ENCODE results near the gene BCL11A. TPM values are rescaled to one million over a fixed set of nuclear protein-coding genes. Genes with fewer than 3 reads are reported as not detected.
A peak's percentile ranks its signal among the peaks of the same experiment; 100 is the strongest.

Gene BCL11A
- total and polyA plus RNA-seq, 2 experiments from 2014 or later, result 57.5 to 77.6 TPM

DNA sequence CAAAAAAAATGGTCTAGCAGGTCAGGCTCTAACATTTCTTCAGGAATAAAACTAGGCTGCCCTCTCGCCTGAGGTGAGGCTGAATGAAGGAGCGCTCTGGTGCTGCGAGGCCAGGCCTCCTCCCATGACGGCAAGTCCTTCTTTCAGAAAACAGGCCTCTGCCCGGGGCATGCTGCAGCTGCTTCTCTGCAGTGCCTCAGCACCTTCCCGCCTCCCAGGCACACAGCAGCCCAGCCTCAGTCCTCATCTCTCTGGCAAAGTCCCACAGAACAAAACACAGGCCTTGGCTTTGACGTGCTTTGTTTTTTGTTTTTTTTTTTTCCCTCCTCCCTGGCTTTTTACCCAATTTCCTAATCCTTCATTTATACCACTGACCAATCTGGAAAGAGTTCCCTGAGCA, 74.8 kb downstream of the BCL11A start:
- Histone ChIP-seq H3F3A (replicated peaks; ENCODE audit: low read depth) (no peaks in the 10 kb centered on the region), H3K27ac (ENCODE audit: low read depth) (no peak overlapping the region), H4K20me1 (replicated peaks; ENCODE audit: insufficient read depth) (peaks cover 70% of the 10 kb centered on the region), H3K36me3 (ENCODE audit: insufficient read depth) (no peaks in the 10 kb centered on the region), H3K4me1 (ENCODE audit: insufficient read depth) (peaks cover 80% of the 10 kb centered on the region), H2AFZ (no peak overlapping the region), H3K27me3 (ENCODE audit: insufficient read depth) (peaks cover 47% of the 10 kb centered on the region), H3K9me2 (ENCODE audit: insufficient read depth) (no peaks in the 10 kb centered on the region), H3K4me3 (no peak overlapping the region), H3K79me2 (replicated peaks; ENCODE audit: insufficient read depth) (peaks cover 90% of the 10 kb centered on the region), H3K4me2 (no peak overlapping the region)
- no peaks in the 10 kb centered on the region for H3K9me3 Mint-ChIP-seq
- H3K4me1 Mint-ChIP-seq, result peaks cover 81% of the 10 kb centered on the region
- peaks cover 20% of the 10 kb centered on the region for H3K36me3 Mint-ChIP-seq (ENCODE audit: low read depth)
- ATAC-seq (peak; percentile 24), DNase-seq (ENCODE audit: low spot score) (no peak)
- no peak overlapping the region for H3K4me3 Mint-ChIP-seq
- TF ChIP-seq NANOG (IDR thresholded peaks at IDR 0.05; ENCODE audit: borderline replicate concordance), result no peak
- TF ChIP-seq, protein P1, sequence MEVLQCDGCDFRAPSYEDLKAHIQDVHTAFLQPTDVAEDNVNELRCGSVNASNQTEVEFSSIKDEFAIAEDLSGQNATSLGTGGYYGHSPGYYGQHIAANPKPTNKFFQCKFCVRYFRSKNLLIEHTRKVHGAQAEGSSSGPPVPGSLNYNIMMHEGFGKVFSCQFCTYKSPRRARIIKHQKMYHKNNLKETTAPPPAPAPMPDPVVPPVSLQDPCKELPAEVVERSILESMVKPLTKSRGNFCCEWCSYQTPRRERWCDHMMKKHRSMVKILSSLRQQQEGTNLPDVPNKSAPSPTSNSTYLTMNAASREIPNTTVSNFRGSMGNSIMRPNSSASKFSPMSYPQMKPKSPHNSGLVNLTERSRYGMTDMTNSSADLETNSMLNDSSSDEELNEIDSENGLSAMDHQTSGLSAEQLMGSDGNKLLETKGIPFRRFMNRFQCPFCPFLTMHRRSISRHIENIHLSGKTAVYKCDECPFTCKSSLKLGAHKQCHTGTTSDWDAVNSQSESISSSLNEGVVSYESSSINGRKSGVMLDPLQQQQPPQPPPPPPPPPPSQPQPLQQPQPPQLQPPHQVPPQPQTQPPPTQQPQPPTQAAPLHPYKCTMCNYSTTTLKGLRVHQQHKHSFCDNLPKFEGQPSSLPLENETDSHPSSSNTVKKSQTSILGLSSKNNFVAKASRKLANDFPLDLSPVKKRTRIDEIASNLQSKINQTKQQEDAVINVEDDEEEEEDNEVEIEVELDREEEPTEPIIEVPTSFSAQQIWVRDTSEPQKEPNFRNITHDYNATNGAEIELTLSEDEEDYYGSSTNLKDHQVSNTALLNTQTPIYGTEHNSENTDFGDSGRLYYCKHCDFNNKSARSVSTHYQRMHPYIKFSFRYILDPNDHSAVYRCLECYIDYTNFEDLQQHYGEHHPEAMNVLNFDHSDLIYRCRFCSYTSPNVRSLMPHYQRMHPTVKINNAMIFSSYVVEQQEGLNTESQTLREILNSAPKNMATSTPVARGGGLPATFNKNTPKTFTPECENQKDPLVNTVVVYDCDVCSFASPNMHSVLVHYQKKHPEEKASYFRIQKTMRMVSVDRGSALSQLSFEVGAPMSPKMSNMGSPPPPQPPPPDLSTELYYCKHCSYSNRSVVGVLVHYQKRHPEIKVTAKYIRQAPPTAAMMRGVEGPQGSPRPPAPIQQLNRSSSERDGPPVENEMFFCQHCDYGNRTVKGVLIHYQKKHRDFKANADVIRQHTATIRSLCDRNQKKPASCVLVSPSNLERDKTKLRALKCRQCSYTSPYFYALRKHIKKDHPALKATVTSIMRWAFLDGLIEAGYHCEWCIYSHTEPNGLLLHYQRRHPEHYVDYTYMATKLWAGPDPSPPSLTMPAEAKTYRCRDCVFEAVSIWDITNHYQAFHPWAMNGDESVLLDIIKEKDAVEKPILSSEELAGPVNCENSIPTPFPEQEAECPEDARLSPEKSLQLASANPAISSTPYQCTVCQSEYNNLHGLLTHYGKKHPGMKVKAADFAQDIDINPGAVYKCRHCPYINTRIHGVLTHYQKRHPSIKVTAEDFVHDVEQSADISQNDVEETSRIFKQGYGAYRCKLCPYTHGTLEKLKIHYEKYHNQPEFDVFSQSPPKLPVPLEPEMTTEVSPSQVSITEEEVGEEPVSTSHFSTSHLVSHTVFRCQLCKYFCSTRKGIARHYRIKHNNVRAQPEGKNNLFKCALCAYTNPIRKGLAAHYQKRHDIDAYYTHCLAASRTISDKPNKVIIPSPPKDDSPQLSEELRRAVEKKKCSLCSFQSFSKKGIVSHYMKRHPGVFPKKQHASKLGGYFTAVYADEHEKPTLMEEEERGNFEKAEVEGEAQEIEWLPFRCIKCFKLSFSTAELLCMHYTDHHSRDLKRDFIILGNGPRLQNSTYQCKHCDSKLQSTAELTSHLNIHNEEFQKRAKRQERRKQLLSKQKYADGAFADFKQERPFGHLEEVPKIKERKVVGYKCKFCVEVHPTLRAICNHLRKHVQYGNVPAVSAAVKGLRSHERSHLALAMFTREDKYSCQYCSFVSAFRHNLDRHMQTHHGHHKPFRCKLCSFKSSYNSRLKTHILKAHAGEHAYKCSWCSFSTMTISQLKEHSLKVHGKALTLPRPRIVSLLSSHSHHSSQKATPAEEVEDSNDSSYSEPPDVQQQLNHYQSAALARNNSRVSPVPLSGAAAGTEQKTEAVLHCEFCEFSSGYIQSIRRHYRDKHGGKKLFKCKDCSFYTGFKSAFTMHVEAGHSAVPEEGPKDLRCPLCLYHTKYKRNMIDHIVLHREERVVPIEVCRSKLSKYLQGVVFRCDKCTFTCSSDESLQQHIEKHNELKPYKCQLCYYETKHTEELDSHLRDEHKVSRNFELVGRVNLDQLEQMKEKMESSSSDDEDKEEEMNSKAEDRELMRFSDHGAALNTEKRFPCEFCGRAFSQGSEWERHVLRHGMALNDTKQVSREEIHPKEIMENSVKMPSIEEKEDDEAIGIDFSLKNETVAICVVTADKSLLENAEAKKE (CRISPR knock-in tag; IDR thresholded peaks at IDR 0.05), result no peak
- TF ChIP-seq STAT1 (IDR thresholded peaks at IDR 0.05; ENCODE audit: unreplicated experiment), result no peak
- no peak for TF ChIP-seq ETS1 (IDR thresholded peaks at IDR 0.05)
- no peak for TF ChIP-seq CREB1 (CRISPR knock-in tag; IDR thresholded peaks at IDR 0.05; ENCODE audit: low read depth)
- no peak for TF ChIP-seq EZH2 (IDR thresholded peaks at IDR 0.05; ENCODE audit: low read depth, unreplicated experiment)
- TF ChIP-seq POLR2AphosphoS5 (IDR thresholded peaks at IDR 0.05; ENCODE audit: low read depth), result no peak
- TF ChIP-seq ZNF331 (CRISPR knock-in tag; IDR thresholded peaks at IDR 0.05; ENCODE audit: low read depth), result no peak
- no peak for TF ChIP-seq CTCF (conservative IDR thresholded peaks at IDR 0.05; ENCODE audit: low read depth in 2 of 2)
- TF ChIP-seq JUNB (IDR thresholded peaks at IDR 0.05; ENCODE audit: unreplicated experiment), result no peak
- TF ChIP-seq REST (IDR thresholded peaks at IDR 0.05; ENCODE audit: unreplicated experiment), result no peak
- no peak for TF ChIP-seq EZH2phosphoT487 (IDR thresholded peaks at IDR 0.05; ENCODE audit: unreplicated experiment)
- no peak for TF ChIP-seq ZNF114 (CRISPR knock-in tag; IDR thresholded peaks at IDR 0.05)
- peaks cover 31% of the 10 kb centered on the region for H3K27me3 Mint-ChIP-seq (ENCODE audit: insufficient read depth, low read depth, poor library complexity)
- no peak overlapping the region for H3K27ac Mint-ChIP-seq

Data from GM23338 (cell line).